PC-9 (cell line): ENCODE data around the gene TMEM183A.

Source experiments
- CTCF ChIP-seq: fragments of 200-600 bp; sonication (generic); conservative IDR thresholded peaks from 2 replicates; pipeline ENCODE4 v1.6.1; 2017; ENCODE audit warnings: mixed run types, antibody characterized with exemption, mild to moderate bottlenecking, moderate library complexity
- EZH2 ChIP-seq: fragments of 200-600 bp; sonication (generic); IDR thresholded peaks from 2 replicates; pipeline ENCODE4 v1.8.0; 2017; ENCODE audit warnings: antibody characterized with exemption, low read depth

- TF ChIP-seq CTCF (no peak), EZH2 (no peak)
Measured at GRCh38 chr1:203033287-203033686, 26.1 kb downstream of the TMEM183A start.
